GM10266 (cell line): ENCODE data around the gene USP5.

Experiments used
- DNase-seq: peaks from one replicate; pipeline ENCODE4 v3.0.0; 2012; ENCODE audit errors: extremely low spot score
- CTCF ChIP-seq: IDR thresholded peaks from 2 replicates; pipeline ENCODE4 v1.5.1; 2012; ENCODE audit warnings: mild to moderate bottlenecking, low read depth; ENCODE audit not compliant: control insufficient read depth, insufficient read depth; ENCODE audit errors: missing control alignments

USP5 gene

DNA sequence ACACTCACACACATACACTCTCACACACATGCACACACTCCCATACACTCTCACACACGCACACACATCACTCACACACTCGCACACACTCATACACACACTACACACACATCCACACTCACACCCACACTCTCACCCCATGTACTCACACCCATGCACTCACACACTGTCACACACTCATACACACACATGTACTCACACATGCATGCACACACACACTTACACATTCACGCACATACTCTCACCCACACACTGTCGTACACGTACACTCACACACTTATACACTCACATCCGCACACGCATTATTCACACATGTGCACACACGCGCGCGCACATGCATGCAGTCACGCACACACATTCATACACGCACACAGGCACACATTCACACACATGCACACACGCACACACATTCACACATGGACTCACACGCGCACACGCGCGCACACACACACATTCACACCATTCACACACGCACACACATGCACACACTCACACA is 34.2 kb upstream of the USP5 start:
- no peak for DNase-seq
- TF ChIP-seq CTCF: no peak

GRCh38 chr12:6818222-6818621 is 33.7 kb upstream of the USP5 start:
- DNase-seq: no peak
- TF ChIP-seq CTCF: no peak

- no peak for TF ChIP-seq CTCF
- DNase-seq: no peak
Observed at GRCh38 chr12:6818645-6819044, 33.3 kb upstream of the USP5 start.

DNA sequence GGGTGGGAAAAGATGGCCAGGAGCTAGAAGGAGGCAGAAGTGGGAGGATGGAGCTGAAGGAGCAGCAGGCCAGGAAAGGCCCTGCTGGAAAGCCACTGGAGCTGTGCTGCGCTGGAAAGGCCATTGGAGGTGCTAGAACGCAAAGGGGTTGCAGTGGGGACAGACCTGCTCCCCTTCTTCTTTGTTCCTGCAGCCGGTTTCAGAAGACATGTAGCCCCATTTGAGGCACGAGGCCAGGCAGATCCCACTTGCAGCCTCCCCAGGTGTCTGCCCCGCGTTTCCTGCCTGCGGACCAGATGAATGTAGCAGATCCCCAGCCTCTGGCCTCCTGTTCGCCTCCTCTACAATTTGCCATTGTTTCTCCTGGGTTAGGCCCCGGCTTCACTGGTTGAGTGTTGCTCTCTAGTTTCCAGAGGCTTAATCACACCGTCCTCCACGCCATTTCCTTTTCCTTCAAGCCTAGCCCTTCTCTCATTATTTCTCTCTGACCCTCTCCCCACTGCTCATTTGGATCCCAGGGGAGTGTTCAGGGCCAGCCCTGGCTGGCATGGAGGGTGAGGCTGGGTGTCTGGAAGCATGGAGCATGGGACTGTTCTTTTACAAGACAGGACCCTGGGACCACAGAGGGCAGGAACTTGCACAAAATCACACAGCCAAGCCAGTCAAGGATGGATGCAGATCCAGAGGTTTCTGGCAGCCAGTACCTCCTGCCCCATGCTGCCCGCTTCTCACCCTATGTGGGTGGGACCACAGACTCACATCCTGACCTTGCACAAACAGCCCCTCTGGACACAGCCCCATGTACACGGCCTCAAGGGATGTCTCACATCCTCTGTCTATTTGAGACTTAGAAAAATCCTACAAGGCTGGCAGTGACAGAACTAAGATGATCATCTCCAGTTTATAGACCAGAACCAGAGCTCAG is 32.6 kb upstream of the USP5 start:
- no peak for DNase-seq
- no peak for TF ChIP-seq CTCF

GRCh38 chr12:6820166-6820565 is 31.8 kb upstream of the USP5 start:
- no peak for DNase-seq
- TF ChIP-seq CTCF: no peak

- DNase-seq: no peak
- TF ChIP-seq CTCF: no peak
Observed at GRCh38 chr12:6821591-6822425, 30.1 kb upstream of the USP5 start, which contains the start of gene GPR162. Gene GPR162 (plus strand): TSS chr12:6821821. CDS start chr12:6823899, 2,078 bp downstream.
